DND-41 (cell line): Measurements from ENCODE around the gene STK11IP.

Source experiments
- ATAC-seq: fragments of 200-7000 bp; cut with Tn5 transposase; 3 replicates; pipeline ENCODE4 v1.9.1; 2021; ENCODE audit warnings: low read depth; ENCODE audit not compliant: insufficient read depth
- DNase-seq: peaks from one replicate; pipeline ENCODE4 v3.0.0-alpha.2; 2020
- H2AFZ ChIP-seq: 2 replicates; pipeline ENCODE4 v1.6.0; 2012; ENCODE audit warnings: low read depth, low read length
- H3K27ac ChIP-seq: 2 replicates; pipeline ENCODE4 v1.5.1; 2012; ENCODE audit warnings: low read length, inconsistent platforms
- H3K27me3 ChIP-seq: fragments of 200-600 bp; sonication (generic); 2 replicates; pipeline ENCODE4 v1.6.0; 2012; ENCODE audit warnings: low read length, mild to moderate bottlenecking, inconsistent platforms; ENCODE audit not compliant: insufficient read depth, poor library complexity
- H3K36me3 ChIP-seq: 2 replicates; pipeline ENCODE4 v1.5.1; 2012; ENCODE audit warnings: low read length, inconsistent platforms; ENCODE audit not compliant: insufficient read depth
- H3K4me1 ChIP-seq: 2 replicates; pipeline ENCODE4 v1.5.1; 2012; ENCODE audit warnings: mild to moderate bottlenecking, low read length; ENCODE audit not compliant: insufficient read depth
- H3K4me2 ChIP-seq: 2 replicates; pipeline ENCODE4 v1.6.0; 2012; ENCODE audit warnings: mild to moderate bottlenecking, moderate library complexity, low read length, inconsistent platforms; ENCODE audit not compliant: insufficient read depth
- H3K4me3 ChIP-seq, 2 experiments: fragments of 200-600 bp in 1 of 2; shearing (Covaris generic) in 1 of 2; 2 replicates each; pipeline ENCODE4 v1.5.1; 2012 to 2016; ENCODE audit warnings: inconsistent platforms in 2 of 2, low read length in 2 of 2, mild to moderate bottlenecking in 2 of 2, low read depth in 1 of 2, moderate library complexity in 1 of 2
- H3K79me2 ChIP-seq: 2 replicates; pipeline ENCODE4 v1.6.0; 2012; ENCODE audit warnings: low read length, inconsistent platforms; ENCODE audit not compliant: insufficient read depth
- H3K9ac ChIP-seq: 2 replicates; pipeline ENCODE4 v1.6.0; 2012; ENCODE audit warnings: low read depth, mild to moderate bottlenecking, inconsistent platforms, low read length, moderate library complexity
- H3K9me3 ChIP-seq: 2 replicates; pipeline ENCODE4 v1.5.1; 2012; ENCODE audit warnings: low read length, moderate library complexity, mild to moderate bottlenecking, inconsistent platforms; ENCODE audit not compliant: insufficient read depth, severe bottlenecking
- H4K20me1 ChIP-seq: 2 replicates; pipeline ENCODE4 v1.6.0; 2012; ENCODE audit warnings: low read length; ENCODE audit not compliant: insufficient read depth
- EZH2 ChIP-seq: IDR thresholded peaks from 3 replicates; pipeline ENCODE4 v1.6.1; 2012; ENCODE audit warnings: borderline replicate concordance, low read depth, mild to moderate bottlenecking, moderate library complexity, low read length, inconsistent platforms; ENCODE audit not compliant: severe bottlenecking
- TF ChIP-seq, protein P1 (sequence below): IDR thresholded peaks from 2 replicates; pipeline ENCODE4 v1.5.1; 2012; ENCODE audit warnings: borderline replicate concordance, low read length, moderate library complexity, mild to moderate bottlenecking; ENCODE audit not compliant: poor library complexity, severe bottlenecking; ENCODE audit errors: extremely low read depth

Gene STK11IP

DNA sequence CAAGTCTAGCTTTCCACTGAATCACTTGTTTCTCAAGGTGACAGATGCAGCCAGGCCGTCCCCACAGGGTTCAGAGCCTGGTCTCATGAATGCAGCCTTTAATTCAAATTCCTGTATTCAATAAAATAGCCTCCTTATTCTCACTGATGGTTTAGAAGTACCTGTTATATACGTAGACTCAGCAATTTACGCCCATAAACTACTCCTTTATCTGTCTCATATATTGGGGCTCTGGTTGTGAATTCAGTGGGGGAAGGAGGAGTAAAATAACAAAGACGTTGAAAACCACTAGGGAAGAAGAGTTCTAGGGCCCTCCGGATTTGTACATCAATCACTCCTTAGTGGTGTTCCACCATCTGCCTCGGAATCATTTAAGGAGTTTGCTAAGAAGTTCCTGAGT, 28.0 kb upstream of the STK11IP start:
- no peaks in the 10 kb centered on the region for H3K9me3 ChIP-seq
- no peak for DNase-seq
- peaks cover 8% of the 10 kb centered on the region for H3K27me3 ChIP-seq
- no peaks in the 10 kb centered on the region; the same call in 1 of the 2 replicates for H3K36me3 ChIP-seq
- no peak overlapping the region for H2AFZ ChIP-seq
- ATAC-seq = no peak
- H4K20me1 ChIP-seq = no peaks in the 10 kb centered on the region
- H3K4me2 ChIP-seq = no peak overlapping the region
- no peak overlapping the region for H3K4me3 ChIP-seq
- H3K9ac ChIP-seq = no peak overlapping the region
- H3K4me1 ChIP-seq = peaks cover 9% of the 10 kb centered on the region
- TF ChIP-seq EZH2 = no peak
- TF ChIP-seq, protein P1, sequence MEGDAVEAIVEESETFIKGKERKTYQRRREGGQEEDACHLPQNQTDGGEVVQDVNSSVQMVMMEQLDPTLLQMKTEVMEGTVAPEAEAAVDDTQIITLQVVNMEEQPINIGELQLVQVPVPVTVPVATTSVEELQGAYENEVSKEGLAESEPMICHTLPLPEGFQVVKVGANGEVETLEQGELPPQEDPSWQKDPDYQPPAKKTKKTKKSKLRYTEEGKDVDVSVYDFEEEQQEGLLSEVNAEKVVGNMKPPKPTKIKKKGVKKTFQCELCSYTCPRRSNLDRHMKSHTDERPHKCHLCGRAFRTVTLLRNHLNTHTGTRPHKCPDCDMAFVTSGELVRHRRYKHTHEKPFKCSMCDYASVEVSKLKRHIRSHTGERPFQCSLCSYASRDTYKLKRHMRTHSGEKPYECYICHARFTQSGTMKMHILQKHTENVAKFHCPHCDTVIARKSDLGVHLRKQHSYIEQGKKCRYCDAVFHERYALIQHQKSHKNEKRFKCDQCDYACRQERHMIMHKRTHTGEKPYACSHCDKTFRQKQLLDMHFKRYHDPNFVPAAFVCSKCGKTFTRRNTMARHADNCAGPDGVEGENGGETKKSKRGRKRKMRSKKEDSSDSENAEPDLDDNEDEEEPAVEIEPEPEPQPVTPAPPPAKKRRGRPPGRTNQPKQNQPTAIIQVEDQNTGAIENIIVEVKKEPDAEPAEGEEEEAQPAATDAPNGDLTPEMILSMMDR = no peak
- no peaks in the 10 kb centered on the region for H3K79me2 ChIP-seq
- no peak overlapping the region for H3K27ac ChIP-seq

DNA sequence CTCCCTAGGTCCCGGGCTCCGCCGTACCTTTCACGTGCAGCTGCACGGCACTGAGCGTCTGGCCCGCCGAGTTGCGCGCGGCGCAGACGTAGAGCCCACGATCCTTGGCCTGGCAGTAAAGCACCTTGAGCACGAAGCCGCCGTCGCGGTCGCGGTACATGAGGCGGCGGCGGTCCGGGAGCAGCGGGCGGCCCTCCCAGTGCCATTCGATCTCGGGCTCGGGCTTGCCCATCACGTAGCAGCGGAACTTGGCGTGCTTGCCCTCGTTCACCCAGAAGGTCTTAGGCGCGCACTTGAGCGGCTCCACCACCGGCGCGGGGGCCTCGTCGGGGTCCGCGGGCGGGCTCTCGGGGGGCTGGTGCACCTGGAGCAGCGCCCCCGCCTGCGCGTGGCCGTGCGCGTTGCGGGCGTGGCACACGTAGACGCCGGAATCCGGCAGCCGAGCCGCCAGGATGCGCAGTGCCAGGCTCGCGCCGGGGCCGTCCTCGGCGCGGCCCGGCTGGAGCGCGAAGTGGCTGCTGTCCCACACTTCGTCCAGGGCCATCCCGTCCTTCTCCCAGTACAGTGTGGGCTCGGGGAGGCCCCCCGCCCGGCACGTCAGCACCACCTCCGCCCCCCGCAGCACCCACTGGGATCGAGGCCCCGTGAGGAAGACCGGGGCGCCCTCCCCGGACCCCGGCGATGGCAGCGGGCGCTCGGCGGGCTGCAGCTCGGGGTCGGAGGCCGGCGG, 27.3 kb upstream of the STK11IP start:
- no peaks in the 10 kb centered on the region for H4K20me1 ChIP-seq
- no peak overlapping the region for H3K27ac ChIP-seq
- H3K27me3 ChIP-seq = peaks cover 8% of the 10 kb centered on the region
- peak overlapping the region; percentile 60 for H3K9ac ChIP-seq
- H3K4me1 ChIP-seq = peaks cover 9% of the 10 kb centered on the region
- peak; percentile 4; the same call in 2 of the 3 replicates for ATAC-seq
- peak overlapping the region in 1 of 2 experiments; percentile 58; a peak in 2 of 4 replicates for H3K4me3 ChIP-seq
- no peaks in the 10 kb centered on the region; the same call in 1 of the 2 replicates for H3K36me3 ChIP-seq
- peak overlapping the region; percentile 64 for H3K4me2 ChIP-seq
- DNase-seq = no peak
- H2AFZ ChIP-seq = peak overlapping the region; percentile 68; the same call in 1 of the 2 replicates
- no peaks in the 10 kb centered on the region for H3K9me3 ChIP-seq
- no peak for TF ChIP-seq EZH2
- TF ChIP-seq, protein P1 = no peak
- no peaks in the 10 kb centered on the region for H3K79me2 ChIP-seq

DNA sequence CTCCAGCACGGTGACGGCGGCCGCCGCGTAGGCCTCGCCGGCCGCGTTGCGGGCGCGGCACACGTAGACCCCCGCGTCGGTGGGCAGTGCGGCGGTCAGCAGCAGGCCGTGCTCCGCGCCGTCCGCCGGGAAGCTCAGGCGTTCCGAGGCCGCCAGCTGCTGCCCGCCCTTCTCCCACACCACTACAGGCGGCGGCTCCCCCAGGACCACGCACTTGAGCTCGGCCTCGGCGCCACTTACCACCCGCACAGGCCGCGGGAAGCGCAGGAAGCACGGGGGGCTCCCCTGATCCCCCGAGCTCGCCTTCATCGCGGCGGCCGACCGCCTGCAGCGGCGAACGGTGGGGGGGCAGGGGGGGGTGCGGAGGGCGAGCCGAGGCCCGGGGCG, 26.7 kb upstream of the STK11IP start:
- DNase-seq (no peak), ATAC-seq (peak; percentile 63)
- Histone ChIP-seq H2AFZ (peak overlapping the region; percentile 68), H3K4me3 (peak overlapping the region in 1 of 2 experiments; percentile 58; a peak in 3 of 4 replicates), H3K9ac (peak overlapping the region; percentile 60), H3K9me3 (no peaks in the 10 kb centered on the region), H4K20me1 (no peaks in the 10 kb centered on the region), H3K4me1 (peaks cover 9% of the 10 kb centered on the region), H3K36me3 (no peaks in the 10 kb centered on the region; the same call in 1 of the 2 replicates), H3K27me3 (peaks cover 8% of the 10 kb centered on the region), H3K4me2 (peak overlapping the region; percentile 64), H3K79me2 (no peaks in the 10 kb centered on the region), H3K27ac (no peak overlapping the region)
- TF ChIP-seq EZH2 = no peak
- TF ChIP-seq, protein P1 = no peak
